Breast epithelium (tissue), 3 donors: ENCODE measurements around the gene TSN.

ENCODE experiments used
- POLR2A ChIP-seq: fragments of 450-650 bp; IDR thresholded peaks from one replicate; pipeline ENCODE4 v1.6.1; 2016; ENCODE audit warnings: antibody characterized with exemption, mild to moderate bottlenecking, moderate library complexity
- TF ChIP-seq, protein P1 (sequence below), 3 donors: fragments of 450-650 bp; IDR thresholded peaks; one replicate each; pipeline ENCODE4 v1.5.1; 2016 to 2017; ENCODE audit warnings: antibody characterized with exemption in 3 of 3, mild to moderate bottlenecking in 3 of 3, moderate library complexity in 3 of 3

GRCh38 chr2:121798617-121799016 lies 43.2 kb downstream of the TSN start:
- TF ChIP-seq, protein P1, sequence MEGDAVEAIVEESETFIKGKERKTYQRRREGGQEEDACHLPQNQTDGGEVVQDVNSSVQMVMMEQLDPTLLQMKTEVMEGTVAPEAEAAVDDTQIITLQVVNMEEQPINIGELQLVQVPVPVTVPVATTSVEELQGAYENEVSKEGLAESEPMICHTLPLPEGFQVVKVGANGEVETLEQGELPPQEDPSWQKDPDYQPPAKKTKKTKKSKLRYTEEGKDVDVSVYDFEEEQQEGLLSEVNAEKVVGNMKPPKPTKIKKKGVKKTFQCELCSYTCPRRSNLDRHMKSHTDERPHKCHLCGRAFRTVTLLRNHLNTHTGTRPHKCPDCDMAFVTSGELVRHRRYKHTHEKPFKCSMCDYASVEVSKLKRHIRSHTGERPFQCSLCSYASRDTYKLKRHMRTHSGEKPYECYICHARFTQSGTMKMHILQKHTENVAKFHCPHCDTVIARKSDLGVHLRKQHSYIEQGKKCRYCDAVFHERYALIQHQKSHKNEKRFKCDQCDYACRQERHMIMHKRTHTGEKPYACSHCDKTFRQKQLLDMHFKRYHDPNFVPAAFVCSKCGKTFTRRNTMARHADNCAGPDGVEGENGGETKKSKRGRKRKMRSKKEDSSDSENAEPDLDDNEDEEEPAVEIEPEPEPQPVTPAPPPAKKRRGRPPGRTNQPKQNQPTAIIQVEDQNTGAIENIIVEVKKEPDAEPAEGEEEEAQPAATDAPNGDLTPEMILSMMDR (IDR thresholded peaks at IDR 0.05) = no peak
- no peak for TF ChIP-seq POLR2A
